Loucy (cell line): ENCODE measurements around the gene TRIM26.
A peak's percentile ranks its signal among the peaks of the same experiment; 100 is the strongest.

Experiments used
- H2AFZ ChIP-seq: fragments of 200-600 bp; sonication (generic); 2 replicates; pipeline ENCODE4 v1.6.0; 2016; ENCODE audit warnings: antibody characterized with exemption, mild to moderate bottlenecking, low read length, moderate library complexity
- H3F3A ChIP-seq: fragments of 200-600 bp; 2 replicates; pipeline ENCODE4 v1.6.0; 2016; ENCODE audit warnings: antibody characterized with exemption, low read depth, mild to moderate bottlenecking
- H3K27me3 ChIP-seq: fragments of 200-600 bp; sonication (generic); 2 replicates; pipeline ENCODE4 v1.6.1; 2014; ENCODE audit warnings: low read length, mild to moderate bottlenecking; ENCODE audit not compliant: insufficient read depth, poor library complexity, severe bottlenecking
- H3K36me3 ChIP-seq: fragments of 200-600 bp; sonication (generic); 2 replicates; pipeline ENCODE4 v1.6.1; 2016; ENCODE audit warnings: low read length; ENCODE audit not compliant: insufficient read depth
- H3K4me1 ChIP-seq: fragments of 200-600 bp; sonication (generic); 2 replicates; pipeline ENCODE4 v1.5.1; 2014; ENCODE audit warnings: low read length, mild to moderate bottlenecking; ENCODE audit not compliant: insufficient read depth, poor library complexity, severe bottlenecking
- H3K4me2 ChIP-seq: fragments of 200-600 bp; sonication (generic); 2 replicates; pipeline ENCODE4 v1.6.0; 2014; ENCODE audit warnings: antibody characterized with exemption, low read length, low read depth, mild to moderate bottlenecking; ENCODE audit not compliant: poor library complexity, severe bottlenecking
- H3K4me3 ChIP-seq: fragments of 200-600 bp; sonication (generic); 2 replicates; pipeline ENCODE4 v1.5.1; 2014; ENCODE audit warnings: low read length, mild to moderate bottlenecking, mixed read lengths; ENCODE audit not compliant: poor library complexity, severe bottlenecking
- H3K79me2 ChIP-seq: fragments of 200-600 bp; sonication (generic); 2 replicates; pipeline ENCODE4 v1.6.1; 2014; ENCODE audit warnings: low read length; ENCODE audit not compliant: insufficient read depth
- H3K9ac ChIP-seq: fragments of 200-600 bp; sonication (generic); 2 replicates; pipeline ENCODE4 v1.6.0; 2014; ENCODE audit warnings: mild to moderate bottlenecking, low read depth, low read length, moderate library complexity; ENCODE audit not compliant: poor library complexity, severe bottlenecking
- H3K9me2 ChIP-seq: fragments of 200-600 bp; sonication (generic); replicated peaks from 2 replicates; pipeline ENCODE4 v1.6.1; 2016; ENCODE audit warnings: low read depth, low read length, mixed read lengths
- H3K9me3 ChIP-seq: fragments of 200-600 bp; sonication (generic); 2 replicates; pipeline ENCODE4 v1.6.1; 2014; ENCODE audit warnings: mild to moderate bottlenecking, antibody characterized with exemption, low read length, low read depth; ENCODE audit not compliant: insufficient read depth
- H4K20me1 ChIP-seq: fragments of 200-600 bp; sonication (generic); 2 replicates; pipeline ENCODE4 v1.6.0; 2014; ENCODE audit warnings: antibody characterized with exemption, low read length, mild to moderate bottlenecking; ENCODE audit not compliant: insufficient read depth, poor library complexity, severe bottlenecking
- EZH2phosphoT487 ChIP-seq: fragments of 200-600 bp; IDR thresholded peaks from 2 replicates; pipeline ENCODE4 v1.6.1; 2018; ENCODE audit warnings: antibody characterized with exemption, mild to moderate bottlenecking, moderate library complexity, borderline replicate concordance
- TF ChIP-seq, protein P1 (sequence below): fragments of 200-600 bp; sonication (generic); conservative IDR thresholded peaks from 2 replicates; pipeline ENCODE4 v1.5.1; 2014; ENCODE audit warnings: mild to moderate bottlenecking, antibody characterized with exemption, low read length

Gene TRIM26

GRCh38 chr6:30154061-30154460 is 59.1 kb downstream of the TRIM26 start:
- peaks cover 47% of the 10 kb centered on the region for H3K4me1 ChIP-seq
- no peak overlapping the region for H3K4me2 ChIP-seq
- H3K9me2 ChIP-seq: no peaks in the 10 kb centered on the region
- H3F3A ChIP-seq: no peaks in the 10 kb centered on the region
- no peak overlapping the region for H2AFZ ChIP-seq
- no peaks in the 10 kb centered on the region for H4K20me1 ChIP-seq
- no peaks in the 10 kb centered on the region for H3K79me2 ChIP-seq
- H3K36me3 ChIP-seq: no peaks in the 10 kb centered on the region
- TF ChIP-seq, protein P1, sequence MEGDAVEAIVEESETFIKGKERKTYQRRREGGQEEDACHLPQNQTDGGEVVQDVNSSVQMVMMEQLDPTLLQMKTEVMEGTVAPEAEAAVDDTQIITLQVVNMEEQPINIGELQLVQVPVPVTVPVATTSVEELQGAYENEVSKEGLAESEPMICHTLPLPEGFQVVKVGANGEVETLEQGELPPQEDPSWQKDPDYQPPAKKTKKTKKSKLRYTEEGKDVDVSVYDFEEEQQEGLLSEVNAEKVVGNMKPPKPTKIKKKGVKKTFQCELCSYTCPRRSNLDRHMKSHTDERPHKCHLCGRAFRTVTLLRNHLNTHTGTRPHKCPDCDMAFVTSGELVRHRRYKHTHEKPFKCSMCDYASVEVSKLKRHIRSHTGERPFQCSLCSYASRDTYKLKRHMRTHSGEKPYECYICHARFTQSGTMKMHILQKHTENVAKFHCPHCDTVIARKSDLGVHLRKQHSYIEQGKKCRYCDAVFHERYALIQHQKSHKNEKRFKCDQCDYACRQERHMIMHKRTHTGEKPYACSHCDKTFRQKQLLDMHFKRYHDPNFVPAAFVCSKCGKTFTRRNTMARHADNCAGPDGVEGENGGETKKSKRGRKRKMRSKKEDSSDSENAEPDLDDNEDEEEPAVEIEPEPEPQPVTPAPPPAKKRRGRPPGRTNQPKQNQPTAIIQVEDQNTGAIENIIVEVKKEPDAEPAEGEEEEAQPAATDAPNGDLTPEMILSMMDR: no peak
- no peak for TF ChIP-seq EZH2phosphoT487
- no peak overlapping the region for H3K4me3 ChIP-seq
- H3K9ac ChIP-seq: no peak overlapping the region
- H3K9me3 ChIP-seq: no peaks in the 10 kb centered on the region
- H3K27me3 ChIP-seq: no peaks in the 10 kb centered on the region

GRCh38 chr6:30152910-30153610 is 60.1 kb downstream of the TRIM26 start:
- H3F3A ChIP-seq: no peaks in the 10 kb centered on the region
- H3K9me2 ChIP-seq: no peaks in the 10 kb centered on the region
- H3K9me3 ChIP-seq: no peaks in the 10 kb centered on the region
- H2AFZ ChIP-seq: peak overlapping the region; percentile 38; the same call in 1 of the 2 replicates
- H3K4me1 ChIP-seq: peaks cover 46% of the 10 kb centered on the region
- H3K9ac ChIP-seq: no peak overlapping the region
- no peak overlapping the region for H3K4me3 ChIP-seq
- H3K4me2 ChIP-seq: peak overlapping the region; percentile 12
- no peaks in the 10 kb centered on the region for H3K79me2 ChIP-seq
- H4K20me1 ChIP-seq: no peaks in the 10 kb centered on the region
- H3K36me3 ChIP-seq: no peaks in the 10 kb centered on the region
- TF ChIP-seq EZH2phosphoT487: no peak
- TF ChIP-seq, protein P1: no peak
- no peaks in the 10 kb centered on the region for H3K27me3 ChIP-seq

DNA sequence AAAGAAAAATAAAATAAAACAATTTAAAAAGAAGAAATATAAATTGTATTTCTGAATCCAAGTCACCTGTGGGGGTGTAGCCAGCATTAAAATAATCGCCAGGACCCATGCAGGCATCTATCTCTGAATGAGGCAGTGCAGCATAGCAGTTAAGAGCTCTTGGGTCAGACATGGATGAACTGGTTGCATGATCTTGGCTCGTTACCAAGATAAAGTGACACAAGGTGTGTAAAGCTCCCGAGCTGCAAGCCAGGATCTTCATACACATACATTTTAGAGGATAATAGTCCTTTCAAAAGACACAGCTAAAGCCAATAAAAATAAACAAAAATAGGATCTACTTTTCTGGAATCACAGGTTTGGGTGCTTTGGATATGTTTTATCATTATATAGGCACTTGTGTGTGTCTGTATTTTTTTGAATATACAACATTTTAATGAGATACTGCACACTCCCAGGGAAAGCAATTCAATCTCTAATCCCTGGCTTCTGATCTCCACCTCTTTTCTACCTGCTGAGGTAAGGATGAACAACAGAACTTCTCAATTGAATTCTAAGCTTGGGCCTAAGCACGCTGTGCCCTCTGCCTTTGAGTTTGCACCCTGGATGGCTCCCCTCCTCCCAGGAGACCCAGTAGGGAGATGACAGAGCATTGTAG is 61.1 kb downstream of the TRIM26 start:
- H3K9ac ChIP-seq: no peak overlapping the region
- no peaks in the 10 kb centered on the region for H3K36me3 ChIP-seq
- no peaks in the 10 kb centered on the region for H3K79me2 ChIP-seq
- H3K27me3 ChIP-seq: no peaks in the 10 kb centered on the region
- H4K20me1 ChIP-seq: no peaks in the 10 kb centered on the region
- no peaks in the 10 kb centered on the region for H3K9me3 ChIP-seq
- H2AFZ ChIP-seq: no peak overlapping the region
- H3F3A ChIP-seq: no peaks in the 10 kb centered on the region
- peak overlapping the region; percentile 39 for H3K4me2 ChIP-seq
- no peaks in the 10 kb centered on the region for H3K9me2 ChIP-seq
- TF ChIP-seq, protein P1: no peak
- TF ChIP-seq EZH2phosphoT487: no peak
- H3K4me3 ChIP-seq: no peak overlapping the region
- peaks cover 43% of the 10 kb centered on the region for H3K4me1 ChIP-seq
